NCI-H2081 (cell line): ENCODE data around the gene TTLL11.

Experiments
- DNase-seq, 2 experiments: peaks; one replicate each; lab custom pipeline; 2025; lab: John Stamatoyannopoulos, UW

TTLL11 gene

GRCh38 chr9:121852651-121853616 is 240.2 kb downstream of the TTLL11 start:
- no peak for DNase-seq

GRCh38 chr9:121852241-121852640 is 240.9 kb downstream of the TTLL11 start:
- DNase-seq: no peak

GRCh38 chr9:121851641-121852091 is 241.4 kb downstream of the TTLL11 start:
- DNase-seq: no peak

- DNase-seq: no peak
Measured at GRCh38 chr9:121850366-121850765, 242.7 kb downstream of the TTLL11 start.

- DNase-seq: no peak
Measured at GRCh38 chr9:121849554-121849953, 243.6 kb downstream of the TTLL11 start.

- no peak for DNase-seq
Measured at GRCh38 chr9:121844562-121844961, 248.5 kb downstream of the TTLL11 start.

GRCh38 chr9:121844098-121844497 is 249.0 kb downstream of the TTLL11 start:
- DNase-seq: peak; percentile 4 to 47

- DNase-seq: no peak
Measured at GRCh38 chr9:121842612-121842978, 250.5 kb downstream of the TTLL11 start.

- no peak for DNase-seq
Measured at GRCh38 chr9:121841771-121842611, 251.1 kb downstream of the TTLL11 start.

- DNase-seq: no peak
Measured at GRCh38 chr9:121840838-121841760, 252.0 kb downstream of the TTLL11 start.

GRCh38 chr9:121839726-121840500 is 253.2 kb downstream of the TTLL11 start:
- DNase-seq: no peak

GRCh38 chr9:121838746-121839669 is 254.1 kb downstream of the TTLL11 start:
- DNase-seq: no peak

GRCh38 chr9:121837113-121837961 is 255.8 kb downstream of the TTLL11 start:
- no peak for DNase-seq

- DNase-seq: no peak
Measured at GRCh38 chr9:121836366-121836885, 256.7 kb downstream of the TTLL11 start.

GRCh38 chr9:121835587-121836365 is 257.3 kb downstream of the TTLL11 start:
- DNase-seq: no peak

GRCh38 chr9:121833061-121833460 is 260.0 kb downstream of the TTLL11 start:
- DNase-seq: no peak

GRCh38 chr9:121831869-121832268 is 261.2 kb downstream of the TTLL11 start:
- no peak for DNase-seq
